Astrocyte (in vitro differentiated cells and primary cell): ENCODE measurements around the gene ANKHD1. TPM values are rescaled to one million over a fixed set of nuclear protein-coding genes. Genes with fewer than 3 reads are reported as not detected.

Experiments used
- DNase-seq: peaks from one replicate; pipeline ENCODE4 v3.0.0-alpha.2; 2010; ENCODE audit warnings: low read depth
- FAIRE-seq: peaks from 2 replicates; lab custom pipeline; 2011; peaks lifted over from hg19 to GRCh38; lab: Jason Lieb, UNC
- H2AFZ ChIP-seq: 2 replicates; pipeline ENCODE4 v1.6.0; 2012; ENCODE audit warnings: low read depth, low read length, inconsistent platforms
- H3K27ac ChIP-seq: 2 replicates; pipeline ENCODE4 v1.5.1; 2011; ENCODE audit warnings: low read depth, low read length, inconsistent platforms
- H3K27me3 ChIP-seq: 2 replicates; pipeline ENCODE4 v1.6.0; 2011; ENCODE audit warnings: low read length, inconsistent platforms; ENCODE audit not compliant: insufficient read depth
- H3K36me3 ChIP-seq: 2 replicates; pipeline ENCODE4 v1.5.1; 2011; ENCODE audit warnings: low read length, inconsistent platforms; ENCODE audit not compliant: insufficient read depth
- H3K4me1 ChIP-seq: 2 replicates; pipeline ENCODE4 v1.5.1; 2011; ENCODE audit warnings: low read length, inconsistent platforms; ENCODE audit not compliant: insufficient read depth
- H3K4me2 ChIP-seq: 2 replicates; pipeline ENCODE4 v1.6.0; 2012; ENCODE audit warnings: low read length, inconsistent platforms
- H3K4me3 ChIP-seq: 2 replicates; pipeline ENCODE4 v1.5.1; 2011; ENCODE audit warnings: low read depth, mild to moderate bottlenecking, low read length, inconsistent platforms; ENCODE audit not compliant: insufficient read depth
- H3K79me2 ChIP-seq: 2 replicates; pipeline ENCODE4 v1.6.0; 2012; ENCODE audit warnings: mild to moderate bottlenecking, low read length, inconsistent platforms; ENCODE audit not compliant: insufficient read depth
- H3K9ac ChIP-seq: 2 replicates; pipeline ENCODE4 v1.6.0; 2012; ENCODE audit warnings: mild to moderate bottlenecking, low read length, inconsistent platforms
- H3K9me3 ChIP-seq: 2 replicates; pipeline ENCODE4 v1.5.1; 2012; ENCODE audit warnings: low read depth, mild to moderate bottlenecking, low read length, inconsistent platforms; ENCODE audit not compliant: insufficient read depth
- H4K20me1 ChIP-seq: 2 replicates; pipeline ENCODE4 v1.6.0; 2012; ENCODE audit warnings: low read length, inconsistent platforms; ENCODE audit not compliant: insufficient read depth
- H3K27ac Mint-ChIP-seq: one replicate; pipeline ENCODE4 v1.8.0; 2021; ENCODE audit warnings: mild to moderate bottlenecking, mixed read lengths; ENCODE audit not compliant: unreplicated experiment
- H3K27me3 Mint-ChIP-seq: one replicate; pipeline ENCODE4 v1.8.0; 2021; ENCODE audit warnings: low read depth, mixed read lengths; ENCODE audit not compliant: unreplicated experiment
- H3K36me3 Mint-ChIP-seq: one replicate; pipeline ENCODE4 v1.8.0; 2021; ENCODE audit warnings: low read depth, mixed read lengths; ENCODE audit not compliant: unreplicated experiment
- H3K4me1 Mint-ChIP-seq: one replicate; pipeline ENCODE4 v1.8.0; 2021; ENCODE audit warnings: low read depth, mixed read lengths; ENCODE audit not compliant: unreplicated experiment
- H3K4me3 Mint-ChIP-seq: one replicate; pipeline ENCODE4 v1.8.0; 2021; ENCODE audit warnings: mild to moderate bottlenecking, moderate library complexity, mixed read lengths; ENCODE audit not compliant: unreplicated experiment
- H3K9me3 Mint-ChIP-seq: one replicate; pipeline ENCODE4 v1.8.0; 2021; ENCODE audit warnings: mild to moderate bottlenecking, mixed read lengths; ENCODE audit not compliant: unreplicated experiment
- CTCF ChIP-seq: IDR thresholded peaks from 2 replicates; pipeline ENCODE4 v1.5.1; 2011; ENCODE audit warnings: low read depth, mild to moderate bottlenecking, inconsistent platforms, low read length, moderate library complexity; ENCODE audit not compliant: insufficient read depth
- EZH2 ChIP-seq: IDR thresholded peaks from 2 replicates; pipeline ENCODE4 v1.6.1; 2012; ENCODE audit warnings: mild to moderate bottlenecking, low read length, inconsistent platforms; ENCODE audit not compliant: insufficient read depth
- total RNA-seq: library from RNA; stranded (reverse); gene quantifications from 2 replicates; pipeline ENCODE4 v1.2.1, GENCODE V29; 2021

The ANKHD1 gene
- total RNA-seq, 1 donor from 2014 or later = 56.5 TPM

DNA sequence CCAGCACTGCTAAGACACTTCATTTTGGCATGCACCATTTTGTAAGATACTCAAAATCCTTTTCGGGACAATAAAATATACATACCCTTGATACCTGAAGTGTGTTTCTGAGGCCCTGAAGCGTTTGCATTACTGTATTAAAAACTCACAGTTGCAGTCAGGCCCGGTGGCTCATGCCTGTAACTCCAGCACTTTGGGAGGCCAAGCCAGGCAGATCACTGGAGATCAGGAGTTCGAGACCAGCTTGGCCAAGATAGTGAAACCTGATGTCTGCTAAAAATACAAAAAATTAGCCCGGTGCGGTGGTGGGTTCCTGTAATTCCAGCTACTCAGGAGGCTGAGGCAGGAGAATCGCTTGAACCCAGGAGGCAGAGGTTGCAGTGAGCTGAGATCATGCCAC is 143.4 kb downstream of the ANKHD1 start:
- H3K79me2 ChIP-seq = no peaks in the 10 kb centered on the region
- no peak overlapping the region for H3K4me2 ChIP-seq
- peaks cover 22% of the 10 kb centered on the region for H4K20me1 ChIP-seq
- peaks cover 18% of the 10 kb centered on the region for H3K36me3 Mint-ChIP-seq
- no peaks in the 10 kb centered on the region for H3K27me3 ChIP-seq
- H3K27ac Mint-ChIP-seq = no peak overlapping the region
- H3K36me3 ChIP-seq = peaks cover 15% of the 10 kb centered on the region
- H3K9me3 Mint-ChIP-seq = no peaks in the 10 kb centered on the region
- no peak overlapping the region for H3K27ac ChIP-seq
- H3K4me1 Mint-ChIP-seq = peaks cover 22% of the 10 kb centered on the region
- FAIRE-seq (no peak), DNase-seq (no peak)
- no peak overlapping the region for H3K4me3 Mint-ChIP-seq
- no peaks in the 10 kb centered on the region for H3K27me3 Mint-ChIP-seq
- H3K4me1 ChIP-seq = peaks cover 15% of the 10 kb centered on the region
- H3K9me3 ChIP-seq = no peaks in the 10 kb centered on the region
- TF ChIP-seq CTCF (no peak), EZH2 (no peak)
- no peak overlapping the region for H2AFZ ChIP-seq
- H3K9ac ChIP-seq = no peak overlapping the region
- no peak overlapping the region for H3K4me3 ChIP-seq

DNA sequence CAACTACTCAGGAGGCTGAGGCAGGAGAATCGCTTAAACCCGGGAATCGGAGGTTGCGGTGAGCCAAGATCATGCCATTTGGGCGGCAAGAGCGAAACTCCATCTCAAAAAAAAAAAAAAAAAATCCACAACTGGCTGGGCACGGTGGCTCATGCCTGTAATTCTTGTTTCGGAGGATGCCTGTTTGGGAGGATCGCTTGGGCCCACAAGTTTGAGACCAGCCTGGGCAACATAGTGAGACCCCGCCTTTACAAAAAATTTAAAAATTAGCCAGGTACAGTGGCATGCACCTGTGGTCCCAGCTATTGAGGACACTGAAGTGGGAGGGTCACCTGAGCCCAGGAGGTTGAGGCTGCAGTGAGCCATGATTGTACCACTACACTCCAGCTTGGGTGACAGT is 144.0 kb downstream of the ANKHD1 start:
- no peaks in the 10 kb centered on the region for H3K79me2 ChIP-seq
- H3K4me3 Mint-ChIP-seq = no peak overlapping the region
- H3K9me3 Mint-ChIP-seq = no peaks in the 10 kb centered on the region
- peaks cover 15% of the 10 kb centered on the region for H3K4me1 ChIP-seq
- H3K27me3 Mint-ChIP-seq = no peaks in the 10 kb centered on the region
- DNase-seq (no peak), FAIRE-seq (no peak)
- H2AFZ ChIP-seq = no peak overlapping the region
- H4K20me1 ChIP-seq = peaks cover 28% of the 10 kb centered on the region
- H3K4me1 Mint-ChIP-seq = peaks cover 22% of the 10 kb centered on the region
- no peak overlapping the region for H3K27ac Mint-ChIP-seq
- peaks cover 23% of the 10 kb centered on the region for H3K36me3 Mint-ChIP-seq
- H3K27ac ChIP-seq = no peak overlapping the region
- H3K9ac ChIP-seq = no peak overlapping the region
- no peaks in the 10 kb centered on the region for H3K9me3 ChIP-seq
- TF ChIP-seq CTCF = no peak
- no peak for TF ChIP-seq EZH2
- no peaks in the 10 kb centered on the region for H3K27me3 ChIP-seq
- no peak overlapping the region for H3K4me3 ChIP-seq
- H3K36me3 ChIP-seq = peaks cover 21% of the 10 kb centered on the region
- H3K4me2 ChIP-seq = no peak overlapping the region

GRCh38 chr5:140546851-140547507 is 145.3 kb downstream of the ANKHD1 start:
- no peaks in the 10 kb centered on the region for H3K9me3 ChIP-seq
- H2AFZ ChIP-seq = no peak overlapping the region
- Mint-ChIP-seq H3K4me1 (peaks cover 22% of the 10 kb centered on the region), H3K36me3 (peaks cover 29% of the 10 kb centered on the region), H3K27me3 (no peaks in the 10 kb centered on the region), H3K4me3 (no peak overlapping the region), H3K27ac (peak overlapping the region; percentile 62), H3K9me3 (no peaks in the 10 kb centered on the region)
- H3K27ac ChIP-seq = peak overlapping the region; percentile 24
- H3K9ac ChIP-seq = peak overlapping the region; percentile 64
- no peaks in the 10 kb centered on the region for H3K27me3 ChIP-seq
- peak overlapping the region; percentile 37 for H3K4me3 ChIP-seq
- no peak for FAIRE-seq
- DNase-seq = no peak
- peaks cover 31% of the 10 kb centered on the region for H3K36me3 ChIP-seq
- TF ChIP-seq CTCF (no peak), EZH2 (no peak)
- H3K4me1 ChIP-seq = peaks cover 15% of the 10 kb centered on the region
- H3K4me2 ChIP-seq = peak overlapping the region; percentile 83
- H4K20me1 ChIP-seq = peaks cover 42% of the 10 kb centered on the region
- H3K79me2 ChIP-seq = peaks cover 5% of the 10 kb centered on the region
